HEK293T (cell line): ENCODE results near the gene SGK2.

ENCODE experiments used
- ARNT ChIP-seq: fragments of 450-650 bp; IDR thresholded peaks from 2 replicates; pipeline ENCODE4 v1.6.1; 2017; ENCODE audit warnings: mild to moderate bottlenecking
- CTBP1 ChIP-seq: fragments of 450-650 bp; IDR thresholded peaks from 2 replicates; pipeline ENCODE4 v1.6.1; 2016; ENCODE audit warnings: borderline replicate concordance
- ELF4 ChIP-seq: fragments of 450-650 bp; IDR thresholded peaks from 2 replicates; pipeline ENCODE4 v1.6.1; 2017; ENCODE audit warnings: antibody characterized with exemption
- FOXK2 ChIP-seq: fragments of 450-650 bp; IDR thresholded peaks from 2 replicates; pipeline ENCODE4 v1.6.1; 2016; ENCODE audit warnings: mild to moderate bottlenecking
- PKNOX1 ChIP-seq: fragments of 450-650 bp; IDR thresholded peaks from 2 replicates; pipeline ENCODE4 v1.6.1; 2016
- TARDBP ChIP-seq: fragments of 450-650 bp; IDR thresholded peaks from 2 replicates; pipeline ENCODE4 v1.6.1; 2016
- ZNF384 ChIP-seq: fragments of 450-650 bp; IDR thresholded peaks from 2 replicates; pipeline ENCODE4 v1.6.1; 2016

GRCh38 chr20:43537921-43538877 lies 20.6 kb upstream of the SGK2 start:
- TF ChIP-seq FOXK2 = no peak
- TF ChIP-seq PKNOX1 = no peak
- no peak for TF ChIP-seq ELF4
- no peak for TF ChIP-seq ZNF384
- no peak for TF ChIP-seq TARDBP
- no peak for TF ChIP-seq ARNT
- no peak for TF ChIP-seq CTBP1
